ENCODE data around the gene MEIS2.
A peak's percentile ranks its signal among the peaks of the same experiment; 100 is the strongest.

Gene MEIS2

GRCh38 chr15:37098468-37099318 lies 1.7 kb downstream of the MEIS2 start:
- DNase-seq (ENCODE audit: low spot score): peak; percentile 81

DNA sequence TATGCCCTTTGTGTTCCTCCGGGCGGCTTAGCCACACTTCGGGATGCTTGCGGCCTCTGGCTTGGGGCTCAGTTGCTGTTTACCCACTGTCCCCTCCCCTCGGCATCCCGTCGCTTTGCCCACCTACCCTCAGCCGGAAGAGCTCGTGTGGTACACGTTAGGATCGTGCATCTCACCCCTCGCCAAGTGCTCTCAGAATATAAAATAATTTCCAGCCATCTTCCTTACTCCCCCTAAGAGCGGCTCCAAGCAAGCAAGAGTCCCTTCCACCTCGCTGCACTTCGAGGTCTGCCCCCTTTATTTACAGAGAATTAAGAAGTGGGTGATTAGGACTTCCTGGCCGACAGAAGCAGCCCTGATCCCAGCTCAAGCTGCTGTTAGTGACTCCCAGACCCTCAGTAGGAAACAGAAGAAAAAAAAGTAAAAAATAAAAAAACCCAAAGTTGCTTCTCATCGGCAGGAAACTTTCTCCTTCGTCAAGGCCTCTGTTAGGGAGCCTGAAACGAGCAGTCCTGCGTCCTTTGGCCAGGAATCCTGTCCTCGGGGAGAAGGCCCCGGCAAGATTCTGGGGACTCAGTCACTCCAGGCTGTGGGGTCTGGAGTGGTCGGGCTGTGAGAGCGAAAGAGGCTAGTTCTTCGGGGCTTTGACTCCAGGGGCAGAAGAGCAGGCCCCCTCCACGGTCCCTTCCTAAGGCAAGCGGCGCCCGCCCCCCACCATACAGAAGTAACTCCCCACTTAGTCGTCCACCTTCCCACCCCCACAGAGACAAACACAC lies 3.0 kb downstream of the MEIS2 start:
- no peak for DNase-seq (ENCODE audit: low spot score)

GRCh38 chr15:37096558-37097143 lies 3.7 kb downstream of the MEIS2 start:
- no peak for DNase-seq (ENCODE audit: low spot score)

GRCh38 chr15:37095770-37096557 lies 4.4 kb downstream of the MEIS2 start:
- no peak for DNase-seq (ENCODE audit: low spot score)

GRCh38 chr15:37094915-37095711 lies 5.2 kb downstream of the MEIS2 start:
- no peak for DNase-seq (ENCODE audit: low spot score)

DNA sequence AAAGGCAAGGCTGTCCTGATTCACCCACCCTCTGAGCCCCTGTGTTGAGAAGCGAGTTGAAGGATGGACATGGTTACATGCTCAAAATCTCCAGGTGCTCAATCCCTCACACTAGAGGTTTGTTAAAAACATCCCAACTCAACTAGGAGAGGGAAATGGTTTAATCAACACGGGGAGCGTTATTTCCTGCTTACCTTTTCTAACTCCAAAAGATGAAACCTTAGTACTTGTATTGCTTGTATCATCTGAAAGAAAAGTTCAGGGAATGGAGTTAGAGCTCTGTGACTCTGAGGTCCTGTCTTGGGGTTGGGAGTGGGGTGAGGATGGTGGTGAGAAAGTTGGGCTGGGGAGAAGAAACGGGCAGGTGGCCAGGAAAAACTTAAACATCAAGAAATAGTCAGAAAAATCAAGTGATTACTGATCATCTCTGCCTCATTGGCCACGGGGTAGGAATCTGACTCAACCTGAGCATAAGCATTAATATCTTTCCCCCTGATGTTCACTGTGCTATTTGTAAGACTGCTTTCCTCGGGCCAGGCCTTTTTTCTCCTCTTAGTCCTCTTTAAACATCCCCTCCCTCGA lies 5.9 kb downstream of the MEIS2 start:
- DNase-seq (ENCODE audit: low spot score): no peak

DNA sequence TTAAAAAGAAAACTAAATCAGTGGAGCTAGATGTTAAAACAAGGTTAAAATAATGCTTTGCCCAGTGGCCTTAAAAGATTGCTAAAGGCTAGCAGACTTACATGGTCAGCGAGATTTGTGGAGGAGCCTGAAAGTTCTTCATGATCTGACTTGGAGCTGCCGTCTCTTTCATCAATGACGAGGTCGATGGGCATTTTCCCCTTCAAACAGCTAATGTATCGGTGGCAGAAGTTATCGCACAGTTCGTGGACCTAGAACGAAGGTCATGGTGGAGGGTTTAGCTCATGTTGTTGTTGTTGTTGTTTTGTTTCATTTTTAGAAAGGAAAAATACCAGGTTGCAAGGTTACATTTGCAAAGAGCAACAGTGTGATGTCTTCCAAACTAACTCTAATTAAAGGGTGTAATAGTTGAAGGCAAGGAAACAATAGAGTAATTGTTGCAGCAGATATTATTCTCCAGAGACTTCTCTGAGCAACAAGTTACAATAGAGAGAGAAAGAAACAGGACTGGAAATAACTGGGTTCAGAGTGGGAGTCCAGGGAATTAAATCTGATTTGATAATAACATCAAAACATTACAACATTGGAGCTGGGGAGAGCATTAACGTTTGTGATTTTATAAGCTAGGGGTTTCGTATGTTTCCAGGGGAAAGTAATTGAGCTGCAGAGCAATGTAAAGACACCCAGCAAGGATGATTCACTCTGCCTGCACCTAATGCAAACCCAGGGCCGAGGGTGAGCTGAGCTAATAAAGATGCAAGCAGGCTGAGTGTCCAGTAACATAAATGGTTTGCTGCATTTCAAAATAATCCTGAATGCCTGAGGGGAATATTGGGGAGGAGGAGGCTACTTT lies 6.6 kb downstream of the MEIS2 start:
- no peak for DNase-seq (ENCODE audit: low spot score)

GRCh38 chr15:37090543-37091175 lies 9.7 kb downstream of the MEIS2 start:
- DNase-seq (ENCODE audit: low spot score): no peak

DNA sequence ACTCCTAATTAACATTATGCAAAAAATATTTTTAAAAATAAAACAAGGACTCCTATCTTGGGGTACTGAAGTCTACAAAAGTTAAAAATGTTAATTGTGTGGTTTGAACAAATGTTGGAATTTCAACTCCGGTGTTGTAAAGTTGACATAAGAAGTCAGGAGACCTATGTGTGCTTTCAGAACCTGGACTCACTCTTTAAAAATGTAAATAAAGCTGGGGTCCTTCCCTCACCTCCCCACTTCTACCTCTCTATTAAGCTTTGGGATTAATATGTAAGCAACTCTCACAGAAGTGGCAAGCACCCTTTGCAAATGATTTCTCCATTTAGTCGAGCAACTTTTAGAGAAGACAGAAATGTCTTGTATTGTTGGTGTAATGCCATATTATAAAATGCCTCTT lies 11.9 kb downstream of the MEIS2 start:
- DNase-seq (ENCODE audit: low spot score): no peak

DNA sequence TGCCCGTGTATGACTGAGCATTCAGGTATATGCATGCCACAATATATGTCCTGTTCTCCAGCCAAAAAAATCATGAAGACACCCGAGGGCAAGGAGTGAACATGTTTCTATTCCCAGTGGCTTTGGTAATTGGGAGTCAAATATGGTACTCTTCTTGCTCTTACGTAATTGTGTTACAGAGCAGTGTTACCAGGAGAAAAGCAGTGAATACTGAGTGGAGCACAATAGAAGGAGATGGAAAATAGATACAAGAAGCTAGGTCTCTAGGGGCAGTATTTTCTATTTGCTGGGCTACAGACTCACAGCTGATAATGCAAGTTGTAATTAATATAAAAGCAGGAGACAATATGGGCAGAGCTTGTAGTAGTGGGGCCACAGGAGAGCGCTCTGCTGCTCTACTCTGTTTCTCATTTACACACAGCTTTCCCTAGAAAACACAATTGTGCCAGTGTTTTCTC lies 13.2 kb downstream of the MEIS2 start:
- no peak for DNase-seq (ENCODE audit: low spot score)

GRCh38 chr15:37086521-37086920 lies 13.8 kb downstream of the MEIS2 start:
- DNase-seq (ENCODE audit: low spot score): no peak

DNA sequence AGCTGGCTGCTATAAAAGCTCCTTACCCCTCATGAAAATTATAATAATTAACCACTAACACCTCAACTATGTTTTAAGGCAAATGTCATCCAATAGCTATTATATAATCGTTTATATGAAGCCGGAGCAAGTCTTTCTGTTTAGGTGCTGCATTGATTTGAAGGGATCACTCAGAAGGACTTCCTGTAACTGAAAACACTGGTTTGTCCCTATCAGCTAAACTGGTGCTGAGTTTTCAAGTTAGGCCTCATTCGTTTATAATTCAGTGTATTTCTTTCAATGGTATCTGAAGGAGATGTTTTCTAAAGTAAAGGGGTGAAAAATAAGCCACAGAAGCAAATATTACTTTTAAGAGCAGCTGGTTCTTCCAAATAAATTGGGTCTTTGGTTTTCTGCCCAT lies 14.2 kb downstream of the MEIS2 start:
- DNase-seq (ENCODE audit: low spot score): no peak

DNA sequence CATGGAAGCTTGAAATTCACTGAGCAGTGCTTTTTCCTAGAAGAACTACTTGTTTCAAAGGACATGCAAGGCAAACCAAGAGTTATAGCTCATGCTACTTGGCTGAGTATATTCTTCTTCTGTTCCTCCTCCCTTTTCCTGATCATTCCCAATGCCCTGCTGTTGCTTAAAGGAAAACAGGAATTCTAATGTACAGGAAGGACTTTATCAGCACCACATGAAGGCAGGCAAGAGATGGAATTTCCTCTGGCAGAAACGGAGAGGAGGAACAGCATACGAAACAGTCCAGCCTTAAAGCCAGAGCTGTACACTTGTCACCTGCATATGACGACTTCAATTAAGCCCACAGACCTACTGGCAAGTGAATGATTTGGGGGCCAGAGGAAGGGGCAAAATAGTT lies 15.7 kb downstream of the MEIS2 start:
- no peak for DNase-seq (ENCODE audit: low spot score)

GRCh38 chr15:37083610-37084009 lies 16.7 kb downstream of the MEIS2 start:
- DNase-seq (ENCODE audit: low spot score): no peak

DNA sequence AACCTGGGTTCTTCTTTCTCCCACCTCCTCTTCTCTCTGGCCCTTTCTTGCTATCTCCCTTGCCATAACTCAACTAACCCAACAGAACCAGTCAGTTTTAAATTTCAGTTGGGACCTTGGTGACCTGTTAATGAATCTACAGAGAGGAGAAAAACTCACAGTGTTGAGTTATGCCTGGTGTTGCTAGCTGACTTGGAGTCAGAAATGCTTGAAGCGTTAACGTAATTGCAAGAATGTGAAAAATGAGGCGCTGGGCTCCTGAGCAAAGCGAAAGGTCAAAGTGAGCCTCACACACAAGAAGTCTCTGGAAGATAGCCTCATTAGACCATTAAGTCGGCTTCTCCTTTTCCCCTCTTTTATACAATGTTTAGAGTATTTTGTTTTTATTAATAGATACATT lies 18.4 kb downstream of the MEIS2 start:
- no peak for DNase-seq (ENCODE audit: low spot score)

DNA sequence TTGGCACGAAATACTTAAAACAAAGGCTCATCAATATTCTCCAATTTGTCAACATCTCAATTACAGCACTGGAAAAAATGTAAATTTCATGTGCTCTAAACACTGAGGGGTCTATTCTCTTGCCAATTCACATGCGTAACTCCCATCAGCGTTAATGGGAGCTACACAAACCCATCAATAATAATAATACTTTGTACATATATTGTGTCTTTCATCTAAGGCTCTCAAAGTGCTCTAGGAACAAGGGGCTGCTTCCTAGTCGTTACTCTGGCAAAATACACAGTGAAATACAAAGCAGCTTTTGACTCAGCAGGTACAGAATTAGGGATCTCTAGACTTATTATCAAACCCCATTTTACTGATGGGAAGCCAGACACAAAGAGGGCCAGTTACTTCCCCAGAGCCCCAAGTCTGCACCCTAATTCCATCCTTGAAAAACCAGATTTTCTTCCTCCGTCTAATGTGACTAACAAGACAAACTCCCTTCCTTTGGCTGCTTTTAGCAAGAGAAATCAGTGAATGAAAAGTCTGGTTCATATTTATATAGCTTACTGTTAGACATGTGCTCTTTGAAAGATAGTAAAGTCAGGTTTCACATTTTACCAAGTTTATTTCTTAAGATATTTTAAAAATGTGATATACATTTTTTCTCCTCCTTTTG lies 20.0 kb downstream of the MEIS2 start:
- no peak for DNase-seq (ENCODE audit: low spot score)

GRCh38 chr15:37079726-37080125 lies 20.6 kb downstream of the MEIS2 start:
- DNase-seq (ENCODE audit: low spot score): no peak

GRCh38 chr15:37078566-37078965 lies 21.8 kb downstream of the MEIS2 start:
- DNase-seq (ENCODE audit: low spot score): no peak

Data from D341Med (cell line).